AG10803 (cell line): ENCODE measurements around the gene UGT1A3.

Source experiments
- DNase-seq: peaks from one replicate; pipeline ENCODE4 v3.0.0; 2010; ENCODE audit warnings: low read depth
- H3K4me3 ChIP-seq: 2 replicates; pipeline ENCODE4 v1.5.1; 2011; ENCODE audit warnings: mild to moderate bottlenecking, low read length, control low read depth
- TF ChIP-seq, protein P1 (sequence below): conservative IDR thresholded peaks from 2 replicates; pipeline ENCODE4 v1.5.1; 2011; ENCODE audit warnings: mild to moderate bottlenecking, low read length, control low read depth, inconsistent platforms

The UGT1A3 gene

DNA sequence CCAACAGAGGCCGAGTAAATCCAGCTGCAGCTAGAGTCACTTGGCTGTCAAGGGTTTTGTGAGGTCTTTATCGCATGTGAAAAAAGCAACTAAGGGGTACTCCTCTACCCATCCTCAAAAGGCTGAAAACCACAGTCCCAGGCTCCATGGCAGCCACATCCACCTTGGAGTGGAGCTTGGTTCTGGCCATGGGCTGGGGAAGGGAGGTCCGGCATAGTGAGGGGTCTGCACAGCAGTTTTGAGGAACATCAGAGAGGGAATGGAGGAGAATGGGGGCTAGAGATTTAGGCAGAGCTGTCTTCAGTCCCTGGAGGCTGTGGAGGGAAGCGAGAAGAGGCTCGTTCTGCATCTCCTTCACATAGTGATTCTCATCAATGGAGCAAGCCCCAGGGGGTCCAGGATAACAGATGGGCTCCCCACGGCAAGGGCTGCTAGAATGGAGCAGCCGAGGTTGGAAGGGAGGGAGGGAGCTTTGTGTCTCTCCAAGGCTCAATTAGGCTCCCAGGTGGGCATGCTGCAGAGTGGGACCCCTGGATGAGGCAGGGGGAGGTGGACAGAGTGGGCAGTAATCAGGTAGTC, 70.3 kb downstream of the UGT1A3 start:
- TF ChIP-seq, protein P1, sequence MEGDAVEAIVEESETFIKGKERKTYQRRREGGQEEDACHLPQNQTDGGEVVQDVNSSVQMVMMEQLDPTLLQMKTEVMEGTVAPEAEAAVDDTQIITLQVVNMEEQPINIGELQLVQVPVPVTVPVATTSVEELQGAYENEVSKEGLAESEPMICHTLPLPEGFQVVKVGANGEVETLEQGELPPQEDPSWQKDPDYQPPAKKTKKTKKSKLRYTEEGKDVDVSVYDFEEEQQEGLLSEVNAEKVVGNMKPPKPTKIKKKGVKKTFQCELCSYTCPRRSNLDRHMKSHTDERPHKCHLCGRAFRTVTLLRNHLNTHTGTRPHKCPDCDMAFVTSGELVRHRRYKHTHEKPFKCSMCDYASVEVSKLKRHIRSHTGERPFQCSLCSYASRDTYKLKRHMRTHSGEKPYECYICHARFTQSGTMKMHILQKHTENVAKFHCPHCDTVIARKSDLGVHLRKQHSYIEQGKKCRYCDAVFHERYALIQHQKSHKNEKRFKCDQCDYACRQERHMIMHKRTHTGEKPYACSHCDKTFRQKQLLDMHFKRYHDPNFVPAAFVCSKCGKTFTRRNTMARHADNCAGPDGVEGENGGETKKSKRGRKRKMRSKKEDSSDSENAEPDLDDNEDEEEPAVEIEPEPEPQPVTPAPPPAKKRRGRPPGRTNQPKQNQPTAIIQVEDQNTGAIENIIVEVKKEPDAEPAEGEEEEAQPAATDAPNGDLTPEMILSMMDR = no peak
- H3K4me3 ChIP-seq = no peak overlapping the region
- no peak for DNase-seq

GRCh38 chr2:233799716-233800115, 70.9 kb downstream of the UGT1A3 start:
- H3K4me3 ChIP-seq = no peak overlapping the region
- TF ChIP-seq, protein P1 = no peak
- no peak for DNase-seq

GRCh38 chr2:233800208-233800607, 71.4 kb downstream of the UGT1A3 start:
- TF ChIP-seq, protein P1 = no peak
- no peak overlapping the region for H3K4me3 ChIP-seq
- no peak for DNase-seq

- TF ChIP-seq, protein P1 = no peak
- H3K4me3 ChIP-seq = no peak overlapping the region
- DNase-seq = no peak
Observed at GRCh38 chr2:233801357-233802131, 72.7 kb downstream of the UGT1A3 start.

DNA sequence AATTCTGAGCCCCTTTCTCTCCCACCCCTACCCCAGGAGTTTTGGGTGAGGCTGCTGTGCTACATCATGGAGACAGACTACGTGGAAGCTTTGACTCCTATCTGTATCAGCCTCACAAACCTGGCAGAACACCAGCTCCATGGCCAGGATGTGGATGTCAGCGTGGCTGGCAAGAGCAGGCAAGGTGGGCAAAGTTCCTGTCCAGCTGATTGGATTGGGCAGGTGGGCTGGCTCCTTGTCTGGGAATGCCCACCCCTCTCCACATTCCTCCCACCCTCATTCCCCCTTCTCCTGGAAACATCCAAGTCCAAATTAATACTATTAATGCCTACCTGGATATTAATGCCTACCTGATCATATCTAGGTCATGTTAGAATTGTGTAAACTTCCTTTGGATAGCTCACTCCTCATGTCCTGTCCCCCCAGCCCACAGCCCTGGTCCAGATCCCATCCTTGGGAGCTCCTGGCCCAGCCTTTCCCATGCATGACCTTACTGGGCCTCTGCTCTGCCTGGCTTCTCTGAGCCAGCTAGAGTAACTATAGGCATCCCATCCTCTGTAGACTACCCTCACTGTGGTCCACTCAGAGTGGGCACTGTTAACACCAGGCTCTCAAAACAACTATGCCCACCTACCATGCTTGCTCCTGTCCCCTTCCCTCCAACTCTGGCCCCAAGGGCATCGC, 73.4 kb downstream of the UGT1A3 start:
- no peak for DNase-seq
- no peak overlapping the region for H3K4me3 ChIP-seq
- TF ChIP-seq, protein P1 = no peak

GRCh38 chr2:233803292-233803911, 74.6 kb downstream of the UGT1A3 start:
- TF ChIP-seq, protein P1 = no peak
- no peak overlapping the region for H3K4me3 ChIP-seq
- DNase-seq = no peak
